Erythroblast (primary cell): ENCODE measurements around the gene RAB5A.

Experiments
- GATA1 ChIP-seq: IDR thresholded peaks from 2 replicates; pipeline ENCODE4 v1.6.1; 2011; ENCODE audit warnings: low read depth, mild to moderate bottlenecking, control low read depth, low read length, moderate library complexity
- POLR2A ChIP-seq: IDR thresholded peaks from 2 replicates; pipeline ENCODE4 v1.6.1; 2011; ENCODE audit warnings: mild to moderate bottlenecking, low read length

- TF ChIP-seq POLR2A = peak; percentile 25
- TF ChIP-seq GATA1 = no peak
These were observed 13.8 kb downstream of the RAB5A start for GRCh38 chr3:19960696-19961095.
